HCT116 (cell line): ENCODE measurements around the gene GABRB3. TPM values are rescaled to one million over a fixed set of nuclear protein-coding genes. Genes with fewer than 3 reads are reported as not detected.

Experiments used
- ATAC-seq: fragments of 200-7000 bp; cut with Tn5 transposase; 2 replicates; pipeline ENCODE4 v1.9.1; 2020; ENCODE audit warnings: mild to moderate bottlenecking, moderate library complexity
- BruUV-seq: library from RNA; stranded (reverse); fragments of 400-500 nt; replicated peaks from 2 replicates; lab custom pipeline; 2021; lab: Mats Ljungman, UMichigan
- CTCF ChIA-PET: fragments of 300-600 bp; sonication (Branson Sonifier 250); formaldehyde crosslinking; loops from one replicate; lab custom pipeline; 2021; ENCODE audit warnings: antibody characterized with exemption; lab: Charles Lee
- POLR2A ChIA-PET: fragments of 300-600, 350-600 bp; sonication (Branson Sonifier 250); formaldehyde crosslinking; loops from one replicate; lab custom pipeline; 2021; ENCODE audit warnings: antibody characterized with exemption; lab: Charles Lee
- RAD21 ChIA-PET, 2 experiments: fragments of 300-600 bp; sonication (Branson Sonifier 250); formaldehyde crosslinking; loops; one replicate each; lab custom pipeline; 2023; ENCODE audit warnings: low total read pairs in 2 of 2; ENCODE audit not compliant: uncharacterized antibody in 2 of 2, unreplicated experiment in 2 of 2, low non-redundant PET in 1 of 2; lab: Charles Lee
- DNase-seq: peaks from one replicate; pipeline ENCODE4 v3.0.0-alpha.2; 2010; ENCODE audit warnings: low read depth, low spot score
- H2AFZ ChIP-seq: fragments of 200-600 bp; shearing (Covaris generic), sonication (generic); 2 replicates; pipeline ENCODE4 v1.6.1; 2017; ENCODE audit warnings: low read depth, mixed run types, mixed read lengths, antibody characterized with exemption, low read length; ENCODE audit not compliant: poor library complexity, severe bottlenecking
- H3K27ac ChIP-seq: 2 replicates; pipeline ENCODE4 v1.5.1; 2012; ENCODE audit warnings: low read depth, low read length
- H3K27me3 ChIP-seq: fragments of 200-600 bp; sonication (generic); 2 replicates; pipeline ENCODE4 v1.6.1; 2016; ENCODE audit warnings: mixed run types, low read length, mixed read lengths; ENCODE audit not compliant: insufficient read depth
- H3K36me3 ChIP-seq, 2 experiments: fragments of 200-500 bp in 1 of 2; fragments of 200-600 bp in 1 of 2; sonication (Bioruptor generic) in 1 of 2; sonication (generic) in 1 of 2; 2 replicates each; pipeline versions ENCODE4 v1.5.1 to v1.6.1; 2014 to 2016; ENCODE audit warnings: low read length in 2 of 2, inconsistent platforms in 1 of 2, mixed read lengths in 1 of 2, mixed run types in 1 of 2; ENCODE audit not compliant: insufficient read depth in 2 of 2, control insufficient read depth in 1 of 2
- H3K4me1 ChIP-seq, 2 experiments: fragments of 200-600 bp in 1 of 2; sonication (generic) in 1 of 2; 2 replicates each; pipeline versions ENCODE4 v1.5.1 to v1.6.1; 2012 to 2017; ENCODE audit warnings: low read length in 2 of 2, inconsistent platforms in 1 of 2, mild to moderate bottlenecking in 1 of 2, mixed read lengths in 1 of 2, mixed run types in 1 of 2, moderate library complexity in 1 of 2; ENCODE audit not compliant: insufficient read depth in 2 of 2, control insufficient read depth in 1 of 2
- H3K4me2 ChIP-seq: fragments of 200-600 bp; sonication (generic); 2 replicates; pipeline ENCODE4 v1.6.1; 2017; ENCODE audit warnings: mixed run types, low read length, mixed read lengths
- H3K4me3 ChIP-seq, 2 experiments: fragments of 200-600 bp in 1 of 2; sonication (generic) in 1 of 2; replicated peaks in 1 of 2; 2 replicates each; pipeline ENCODE4 v1.5.1; 2011 to 2016; ENCODE audit warnings: low read length in 2 of 2, control low read depth in 1 of 2, low read depth in 1 of 2, mild to moderate bottlenecking in 1 of 2, mixed read lengths in 1 of 2, mixed run types in 1 of 2
- H3K79me2 ChIP-seq: fragments of 200-600 bp; sonication (generic); 2 replicates; pipeline ENCODE4 v1.6.1; 2017; ENCODE audit warnings: mild to moderate bottlenecking, mixed run types, low read length, moderate library complexity, mixed read lengths; ENCODE audit not compliant: insufficient read depth
- H3K9ac ChIP-seq: fragments of 200-600 bp; sonication (generic); 2 replicates; pipeline ENCODE4 v1.6.1; 2016; ENCODE audit warnings: low read length, mixed read lengths
- H3K9me2 ChIP-seq: fragments of 200-600 bp; sonication (generic), shearing (Covaris generic); 2 replicates; pipeline ENCODE4 v1.6.1; 2017; ENCODE audit warnings: mixed run types, mild to moderate bottlenecking, moderate library complexity; ENCODE audit not compliant: insufficient read depth
- H3K9me3 ChIP-seq, 2 experiments: fragments of 200-500 bp in 1 of 2; fragments of 200-600 bp in 1 of 2; sonication (Bioruptor generic) in 1 of 2; sonication (generic) in 1 of 2; 2 replicates each; pipeline ENCODE4 v1.6.1; 2014 to 2017; ENCODE audit warnings: low read length in 2 of 2, mixed read lengths in 2 of 2, inconsistent platforms in 1 of 2, low read depth in 1 of 2, mild to moderate bottlenecking in 1 of 2, mixed run types in 1 of 2, moderate library complexity in 1 of 2; ENCODE audit not compliant: control insufficient read depth in 1 of 2, insufficient read depth in 1 of 2
- H4K20me1 ChIP-seq: fragments of 200-600 bp; sonication (generic), shearing (Covaris generic); 2 replicates; pipeline ENCODE4 v1.6.1; 2017; ENCODE audit warnings: mixed run types, mild to moderate bottlenecking, moderate library complexity; ENCODE audit not compliant: insufficient read depth
- CBX3 ChIP-seq: IDR thresholded peaks from 2 replicates; pipeline ENCODE4 v1.6.1; 2012; ENCODE audit warnings: low read depth
- CEBPB ChIP-seq: IDR thresholded peaks from 2 replicates; pipeline ENCODE4 v1.6.1; 2012; ENCODE audit warnings: low read depth
- EGR1 ChIP-seq: IDR thresholded peaks from 2 replicates; pipeline ENCODE4 v1.6.1; 2012; ENCODE audit warnings: low read depth
- EZH2phosphoT487 ChIP-seq: fragments of 200-600 bp; IDR thresholded peaks from 2 replicates; pipeline ENCODE4 v1.6.1; 2018; ENCODE audit warnings: antibody characterized with exemption, borderline replicate concordance
- FOSL1 ChIP-seq: IDR thresholded peaks from 2 replicates; pipeline ENCODE4 v1.6.1; 2012; ENCODE audit warnings: low read depth
- JUND ChIP-seq: IDR thresholded peaks from 2 replicates; pipeline ENCODE4 v1.6.1; 2012
- POLR2A ChIP-seq: IDR thresholded peaks from 2 replicates; pipeline ENCODE4 v1.7.0; 2011; ENCODE audit warnings: borderline replicate concordance; ENCODE audit not compliant: insufficient read depth, insufficient read length; ENCODE audit errors: extremely low read depth
- RAD21 ChIP-seq: IDR thresholded peaks from 2 replicates; pipeline ENCODE4 v1.6.1; 2012; ENCODE audit warnings: low read depth, mild to moderate bottlenecking
- SIN3A ChIP-seq: IDR thresholded peaks from 2 replicates; pipeline ENCODE4 v1.6.1; 2012; ENCODE audit warnings: low read depth
- SRF ChIP-seq: IDR thresholded peaks from 2 replicates; pipeline ENCODE4 v1.6.1; 2012; ENCODE audit warnings: low read depth
- YY1 ChIP-seq: IDR thresholded peaks from 2 replicates; pipeline ENCODE4 v1.6.1; 2011; ENCODE audit warnings: low read length, low read depth, moderate library complexity, mild to moderate bottlenecking; ENCODE audit not compliant: insufficient replicate concordance; ENCODE audit errors: extremely low read depth
- ZFX ChIP-seq: fragments of 450-650 bp; IDR thresholded peaks from 2 replicates; pipeline ENCODE4 v1.6.1; 2017
- ZNF274 ChIP-seq: fragments of 200-500 bp; sonication (Bioruptor generic); IDR thresholded peaks from 2 replicates; pipeline ENCODE4 v1.6.1; 2014; ENCODE audit warnings: mild to moderate bottlenecking, low read depth, low read length, inconsistent platforms
- intact Hi-C: fragments of 100-400 bp; cut with micrococcal nuclease; formaldehyde crosslinking; loops from 2 replicates; pipeline ENCODE4 v1.10.0; 2022
- total RNA-seq: library from RNA; stranded (reverse); gene quantifications from one replicate; pipeline ENCODE4 v1.2.1, GENCODE V29; 2021; ENCODE audit not compliant: unreplicated experiment
- TF ChIP-seq, protein P1 (sequence below): IDR thresholded peaks from 2 replicates; pipeline ENCODE4 v1.6.1; 2012
- TF ChIP-seq, protein P2 (sequence below): IDR thresholded peaks from 2 replicates; pipeline ENCODE4 v1.6.1; 2012; ENCODE audit warnings: low read depth

Gene GABRB3
- total RNA-seq, 1 experiment from 2014 or later: 0.52 TPM

DNA sequence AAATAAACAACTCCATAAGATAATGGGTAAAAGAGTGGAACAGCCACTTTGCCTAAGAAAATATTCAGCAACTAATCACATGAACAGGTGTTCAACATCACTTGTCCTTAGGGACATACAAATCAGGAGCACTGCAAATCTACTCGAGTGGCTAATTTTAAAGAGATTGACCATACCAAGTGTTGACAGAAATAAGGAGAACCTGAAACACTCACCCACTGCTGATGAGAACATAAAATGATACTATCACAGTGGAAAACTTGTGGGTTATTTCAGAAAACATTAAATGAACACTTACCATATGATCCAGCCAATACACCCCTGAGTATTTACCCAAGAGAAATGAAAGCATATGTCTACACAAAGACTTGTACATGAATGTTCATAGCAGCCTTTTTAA is 70.5 kb downstream of the GABRB3 start:
- ChIA-PET RAD21 (no interaction called here), POLR2A (no interaction called here), CTCF (no interaction called here)
- no peaks in the 10 kb centered on the region for H3K36me3 ChIP-seq
- no peak overlapping the region for H2AFZ ChIP-seq
- H3K27me3 ChIP-seq: no peaks in the 10 kb centered on the region
- intact Hi-C loops: no loop called here
- no peaks in the 10 kb centered on the region for H4K20me1 ChIP-seq
- DNase-seq (no peak), ATAC-seq (no peak)
- H3K79me2 ChIP-seq: no peaks in the 10 kb centered on the region
- H3K9ac ChIP-seq: no peak overlapping the region
- no peaks in the 10 kb centered on the region for H3K4me1 ChIP-seq
- no peak overlapping the region for H3K27ac ChIP-seq
- H3K9me3 ChIP-seq: peaks cover 24 to 39% of the 10 kb centered on the region in 2 experiments; a peak in 2 of 4 replicates
- no peaks in the 10 kb centered on the region for H3K9me2 ChIP-seq
- no peak for TF ChIP-seq YY1
- TF ChIP-seq, protein P1, sequence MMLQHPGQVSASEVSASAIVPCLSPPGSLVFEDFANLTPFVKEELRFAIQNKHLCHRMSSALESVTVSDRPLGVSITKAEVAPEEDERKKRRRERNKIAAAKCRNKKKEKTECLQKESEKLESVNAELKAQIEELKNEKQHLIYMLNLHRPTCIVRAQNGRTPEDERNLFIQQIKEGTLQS: no peak
- TF ChIP-seq ZFX: no peak
- no peak for TF ChIP-seq CBX3
- TF ChIP-seq JUND: no peak
- TF ChIP-seq ZNF274: no peak
- TF ChIP-seq RAD21: no peak
- TF ChIP-seq SIN3A: no peak
- TF ChIP-seq FOSL1: no peak
- no peak for TF ChIP-seq EZH2phosphoT487
- TF ChIP-seq, protein P2, sequence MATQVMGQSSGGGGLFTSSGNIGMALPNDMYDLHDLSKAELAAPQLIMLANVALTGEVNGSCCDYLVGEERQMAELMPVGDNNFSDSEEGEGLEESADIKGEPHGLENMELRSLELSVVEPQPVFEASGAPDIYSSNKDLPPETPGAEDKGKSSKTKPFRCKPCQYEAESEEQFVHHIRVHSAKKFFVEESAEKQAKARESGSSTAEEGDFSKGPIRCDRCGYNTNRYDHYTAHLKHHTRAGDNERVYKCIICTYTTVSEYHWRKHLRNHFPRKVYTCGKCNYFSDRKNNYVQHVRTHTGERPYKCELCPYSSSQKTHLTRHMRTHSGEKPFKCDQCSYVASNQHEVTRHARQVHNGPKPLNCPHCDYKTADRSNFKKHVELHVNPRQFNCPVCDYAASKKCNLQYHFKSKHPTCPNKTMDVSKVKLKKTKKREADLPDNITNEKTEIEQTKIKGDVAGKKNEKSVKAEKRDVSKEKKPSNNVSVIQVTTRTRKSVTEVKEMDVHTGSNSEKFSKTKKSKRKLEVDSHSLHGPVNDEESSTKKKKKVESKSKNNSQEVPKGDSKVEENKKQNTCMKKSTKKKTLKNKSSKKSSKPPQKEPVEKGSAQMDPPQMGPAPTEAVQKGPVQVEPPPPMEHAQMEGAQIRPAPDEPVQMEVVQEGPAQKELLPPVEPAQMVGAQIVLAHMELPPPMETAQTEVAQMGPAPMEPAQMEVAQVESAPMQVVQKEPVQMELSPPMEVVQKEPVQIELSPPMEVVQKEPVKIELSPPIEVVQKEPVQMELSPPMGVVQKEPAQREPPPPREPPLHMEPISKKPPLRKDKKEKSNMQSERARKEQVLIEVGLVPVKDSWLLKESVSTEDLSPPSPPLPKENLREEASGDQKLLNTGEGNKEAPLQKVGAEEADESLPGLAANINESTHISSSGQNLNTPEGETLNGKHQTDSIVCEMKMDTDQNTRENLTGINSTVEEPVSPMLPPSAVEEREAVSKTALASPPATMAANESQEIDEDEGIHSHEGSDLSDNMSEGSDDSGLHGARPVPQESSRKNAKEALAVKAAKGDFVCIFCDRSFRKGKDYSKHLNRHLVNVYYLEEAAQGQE: no peak
- TF ChIP-seq SRF: no peak
- no peak for TF ChIP-seq POLR2A
- TF ChIP-seq CEBPB: no peak
- TF ChIP-seq EGR1: no peak
- H3K4me2 ChIP-seq: no peak overlapping the region
- no TSS peak for BruUV-seq
- no peak overlapping the region for H3K4me3 ChIP-seq
